Gastroesophageal sphincter (tissue), 3 donors: Measurements from ENCODE around the gene LRIT1.

Experiments used
- CTCF ChIP-seq, 4 experiments: fragments of 200-600 bp in 2 of 4; fragments of 450-650 bp in 2 of 4; sonication (generic) in 1 of 4; IDR thresholded peaks; one replicate each; pipeline ENCODE4 v1.5.1; 2017 to 2019; ENCODE audit warnings: antibody characterized with exemption in 4 of 4, mild to moderate bottlenecking in 2 of 4, moderate library complexity in 2 of 4
- POLR2A ChIP-seq, 2 donors: fragments of 450-650 bp; IDR thresholded peaks; one replicate each; pipeline ENCODE4 v1.6.1; 2017; ENCODE audit warnings: antibody characterized with exemption in 2 of 2, mild to moderate bottlenecking in 2 of 2, moderate library complexity in 1 of 2
- POLR2AphosphoS5 ChIP-seq: sonication (generic); formaldehyde crosslinking; IDR thresholded peaks from one replicate; pipeline ENCODE4 v1.6.1; 2017; ENCODE audit warnings: antibody characterized with exemption

GRCh38 chr10:84216834-84217233, 24.5 kb downstream of the LRIT1 start:
- no peak for TF ChIP-seq CTCF (IDR thresholded peaks at IDR 0.05)
- TF ChIP-seq POLR2A (IDR thresholded peaks at IDR 0.05) = no peak
- no peak for TF ChIP-seq POLR2AphosphoS5
